ENCODE measurements around the gene NCAPH2.

The NCAPH2 gene

GRCh38 chr22:50520826-50521453 is 12.9 kb downstream of the NCAPH2 start:
- no peak overlapping the region for H3K27ac ChIP-seq
- no peak for TF ChIP-seq ZFX (IDR thresholded peaks at IDR 0.05; ENCODE audit: borderline replicate concordance)
- TF ChIP-seq CTCF (IDR thresholded peaks at IDR 0.05): no peak

DNA sequence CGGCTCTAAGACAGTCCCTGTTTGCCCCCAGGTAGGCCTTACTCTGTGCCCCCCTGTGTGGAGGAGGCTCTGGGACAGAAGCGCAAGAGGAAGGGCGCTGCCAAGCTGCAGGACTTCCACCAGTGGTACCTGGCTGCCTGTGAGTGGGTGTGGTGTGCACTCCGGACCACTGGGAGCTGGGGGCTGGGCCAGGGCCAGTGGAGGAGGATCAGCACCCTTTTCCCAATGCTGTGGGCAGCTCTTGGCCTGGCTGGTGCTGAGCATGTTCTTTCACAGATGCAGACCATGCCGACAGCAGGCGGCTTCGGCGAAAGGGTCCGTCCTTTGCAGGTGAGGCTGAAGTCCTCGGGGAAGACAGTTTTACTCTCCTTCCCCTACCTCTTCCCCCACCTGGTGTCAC is 13.7 kb downstream of the NCAPH2 start:
- no peak overlapping the region for H3K27ac ChIP-seq
- TF ChIP-seq ZFX (IDR thresholded peaks at IDR 0.05; ENCODE audit: borderline replicate concordance): no peak
- TF ChIP-seq CTCF (IDR thresholded peaks at IDR 0.05): no peak

DNA sequence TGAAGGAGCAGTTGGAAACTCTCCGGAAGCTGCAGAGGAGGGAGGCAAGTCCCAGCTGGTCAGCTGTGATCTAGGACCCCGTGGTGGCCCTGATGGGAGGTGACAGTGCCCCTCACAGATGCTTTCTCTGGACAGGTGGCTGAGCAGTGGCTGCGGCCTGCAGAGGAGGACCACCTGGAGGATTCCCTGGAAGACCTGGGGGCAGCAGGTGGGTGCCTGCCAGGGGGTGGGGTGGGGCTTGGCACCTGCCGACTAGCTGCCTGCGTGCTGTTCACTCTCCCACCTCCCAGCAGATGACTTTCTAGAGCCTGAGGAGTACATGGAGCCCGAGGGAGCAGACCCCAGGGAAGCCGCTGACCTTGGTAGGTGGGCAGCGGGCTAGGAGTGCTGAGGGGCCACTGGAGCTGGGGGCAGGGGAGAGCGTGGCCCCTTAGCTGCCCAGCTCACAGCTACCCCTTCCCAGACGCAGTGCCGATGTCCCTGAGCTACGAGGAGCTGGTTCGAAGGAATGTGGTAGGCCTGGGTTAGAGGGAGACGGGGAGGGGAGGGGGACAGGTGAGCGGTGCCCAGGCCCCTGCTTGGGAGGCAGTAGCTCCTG is 14.3 kb downstream of the NCAPH2 start:
- H3K27ac ChIP-seq: no peak overlapping the region
- TF ChIP-seq ZFX (IDR thresholded peaks at IDR 0.05; ENCODE audit: borderline replicate concordance) (no peak), CTCF (IDR thresholded peaks at IDR 0.05) (no peak)

DNA sequence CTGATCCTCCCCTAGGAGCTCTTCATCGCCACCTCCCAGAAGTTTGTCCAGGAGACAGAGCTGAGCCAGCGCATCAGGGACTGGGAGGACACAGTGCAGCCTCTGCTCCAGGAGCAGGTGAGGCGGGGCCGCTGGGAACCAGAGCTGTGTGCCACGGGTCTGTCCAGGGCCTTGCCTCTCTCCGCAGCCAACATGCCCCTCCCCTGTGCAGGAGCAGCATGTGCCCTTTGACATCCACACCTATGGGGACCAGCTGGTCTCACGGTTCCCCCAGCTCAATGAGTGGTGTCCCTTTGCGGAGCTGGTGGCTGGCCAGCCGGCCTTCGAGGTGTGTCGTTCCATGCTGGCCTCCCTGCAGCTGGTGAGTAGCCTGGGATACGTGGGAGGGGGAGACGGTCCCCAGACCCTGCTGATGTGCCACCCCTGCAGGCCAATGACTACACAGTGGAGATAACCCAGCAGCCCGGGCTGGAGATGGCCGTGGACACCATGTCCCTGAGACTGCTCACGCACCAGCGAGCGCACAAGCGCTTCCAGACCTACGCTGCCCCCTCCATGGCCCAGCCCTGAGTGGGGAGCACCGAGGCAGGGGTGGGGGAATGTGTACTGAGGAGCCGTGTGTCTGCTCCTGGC is 14.9 kb downstream of the NCAPH2 start:
- TF ChIP-seq ZFX (IDR thresholded peaks at IDR 0.05; ENCODE audit: borderline replicate concordance): no peak
- no peak for TF ChIP-seq CTCF (IDR thresholded peaks at IDR 0.05)
- peak overlapping the region; percentile 99 for H3K27ac ChIP-seq

GRCh38 chr22:50523458-50523805 is 15.4 kb downstream of the NCAPH2 start:
- TF ChIP-seq ZFX (IDR thresholded peaks at IDR 0.05; ENCODE audit: borderline replicate concordance): no peak
- no peak for TF ChIP-seq CTCF (IDR thresholded peaks at IDR 0.05)
- H3K27ac ChIP-seq: peak overlapping the region; percentile 99

DNA sequence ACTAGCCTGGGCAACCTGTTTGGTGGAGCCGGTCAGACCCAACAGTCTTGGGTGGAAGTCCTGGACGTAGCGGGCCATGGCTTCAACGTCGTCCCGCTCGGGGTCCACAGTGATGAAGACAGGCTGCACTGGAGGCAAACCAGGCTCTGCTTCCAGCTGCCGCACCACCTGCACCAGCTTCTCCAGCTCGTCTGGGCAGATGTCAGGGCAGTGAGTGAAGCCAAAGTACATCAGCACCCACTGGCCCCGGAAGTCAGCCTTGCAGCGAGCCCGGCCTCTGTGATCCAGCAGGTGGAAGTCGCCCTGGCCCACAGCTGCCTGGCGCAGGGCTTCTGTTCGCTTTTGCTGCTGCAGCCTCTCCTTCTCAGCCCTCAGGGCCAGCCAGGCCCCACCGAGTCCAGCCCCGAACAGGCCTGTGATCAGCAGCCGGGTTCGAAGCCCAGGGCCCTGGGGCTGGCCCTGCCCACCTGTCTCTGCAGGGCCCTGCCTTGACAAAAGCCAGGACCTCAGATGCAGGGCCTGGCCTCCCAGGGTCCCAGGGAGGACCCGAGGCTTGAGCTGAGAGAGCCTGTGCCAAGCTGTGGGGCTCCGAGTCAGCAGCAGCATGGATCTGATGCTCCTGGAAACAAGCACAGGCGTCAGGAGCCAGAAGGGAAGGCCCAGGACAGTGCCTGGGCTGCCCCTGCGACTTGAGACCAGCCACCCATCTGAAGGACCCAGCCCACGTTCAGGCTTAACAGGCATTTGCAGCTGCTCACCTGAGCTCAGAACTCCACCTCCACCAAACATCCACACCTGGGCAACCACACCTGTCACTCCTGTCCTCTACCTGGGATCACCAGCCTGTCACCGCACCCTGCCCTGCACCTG is 16.0 kb downstream of the NCAPH2 start:
- H3K27ac ChIP-seq: peak overlapping the region; percentile 99
- TF ChIP-seq ZFX (IDR thresholded peaks at IDR 0.05; ENCODE audit: borderline replicate concordance) (no peak), CTCF (IDR thresholded peaks at IDR 0.05) (no peak)
